K562 (cell line): Measurements from ENCODE around the gene ZNF750.

Experiments
- BMI1 ChIP-seq: fragments of 150-350 bp; IDR thresholded peaks from 2 replicates; pipeline ENCODE4 v1.6.1; 2014; ENCODE audit warnings: low read length
- CHD4 ChIP-seq: fragments of 200-600 bp; sonication (generic); IDR thresholded peaks from 3 replicates; pipeline ENCODE4 v1.6.1; 2012; ENCODE audit warnings: low read depth, mild to moderate bottlenecking, mixed read lengths, low read length, inconsistent platforms; ENCODE audit not compliant: insufficient read depth, insufficient replicate concordance, poor library complexity, severe bottlenecking
- EGR1 ChIP-seq: fragments of 450-650 bp; conservative IDR thresholded peaks from 2 replicates; pipeline ENCODE4 v1.6.1; 2017; ENCODE audit warnings: mild to moderate bottlenecking
- ETV1 ChIP-seq: fragments of 450-650 bp; conservative IDR thresholded peaks from 2 replicates; pipeline ENCODE4 v1.6.1; 2016; ENCODE audit warnings: missing genetic modification characterization, control low read depth, low read depth, missing compliant biosample characterization
- NFYB ChIP-seq: IDR thresholded peaks from 2 replicates; pipeline ENCODE4 v1.6.1; 2011; ENCODE audit warnings: mild to moderate bottlenecking, moderate library complexity; ENCODE audit not compliant: insufficient read length; ENCODE audit errors: extremely low read depth
- SMAD1 ChIP-seq: fragments of 150-350 bp; IDR thresholded peaks from 2 replicates; pipeline ENCODE4 v1.6.1; 2014; ENCODE audit warnings: low read length, low read depth; ENCODE audit not compliant: partially characterized antibody
- TF ChIP-seq, protein P1 (sequence below): sonication (generic); formaldehyde crosslinking; IDR thresholded peaks from 2 replicates; pipeline ENCODE4 v1.8.0; 2022; ENCODE audit warnings: missing genetic modification reagents, mild to moderate bottlenecking, moderate library complexity, borderline replicate concordance
- TF ChIP-seq, protein P2 (sequence below), 3 experiments: IDR thresholded peaks in 2 of 3; conservative IDR thresholded peaks in 1 of 3; 2 replicates each; pipeline ENCODE4 v1.5.1; 2011 to 2012; ENCODE audit warnings: low read length in 3 of 3, mild to moderate bottlenecking in 3 of 3, control low read depth in 2 of 3, improper control_type of control experiment in 1 of 3, inconsistent platforms in 1 of 3, low read depth in 1 of 3, mixed read lengths in 1 of 3, moderate library complexity in 1 of 3; ENCODE audit not compliant: insufficient read depth in 2 of 3
- TF ChIP-seq, protein P3 (sequence below): sonication (generic); formaldehyde crosslinking; IDR thresholded peaks from 2 replicates; pipeline ENCODE4 v1.8.1; 2023; ENCODE audit warnings: mild to moderate bottlenecking, missing genetic modification reagents
- TF ChIP-seq, protein P4 (sequence below): conservative IDR thresholded peaks from 2 replicates; pipeline ENCODE4 v1.6.1; 2011; ENCODE audit warnings: low read depth, mild to moderate bottlenecking, low read length; ENCODE audit not compliant: control insufficient read depth
- TF ChIP-seq, protein P5 (sequence below): sonication (generic); formaldehyde crosslinking; IDR thresholded peaks from 2 replicates; pipeline ENCODE4 v1.8.1; 2023; ENCODE audit warnings: missing genetic modification reagents, mild to moderate bottlenecking, borderline replicate concordance
- TF ChIP-seq, protein P6 (sequence below): sonication (generic); formaldehyde crosslinking; IDR thresholded peaks from 2 replicates; pipeline ENCODE4 v1.9.0; 2022; ENCODE audit warnings: mild to moderate bottlenecking, missing genetic modification reagents
- TF ChIP-seq, protein P7 (sequence below): sonication (generic); formaldehyde crosslinking; IDR thresholded peaks from 2 replicates; pipeline ENCODE4 v1.8.0; 2022; ENCODE audit warnings: mild to moderate bottlenecking, missing genetic modification reagents
- TF ChIP-seq, protein P8 (sequence below): sonication (generic); formaldehyde crosslinking; IDR thresholded peaks from 2 replicates; pipeline ENCODE4 v1.8.1; 2023; ENCODE audit warnings: mild to moderate bottlenecking, missing genetic modification reagents, moderate library complexity

DNA sequence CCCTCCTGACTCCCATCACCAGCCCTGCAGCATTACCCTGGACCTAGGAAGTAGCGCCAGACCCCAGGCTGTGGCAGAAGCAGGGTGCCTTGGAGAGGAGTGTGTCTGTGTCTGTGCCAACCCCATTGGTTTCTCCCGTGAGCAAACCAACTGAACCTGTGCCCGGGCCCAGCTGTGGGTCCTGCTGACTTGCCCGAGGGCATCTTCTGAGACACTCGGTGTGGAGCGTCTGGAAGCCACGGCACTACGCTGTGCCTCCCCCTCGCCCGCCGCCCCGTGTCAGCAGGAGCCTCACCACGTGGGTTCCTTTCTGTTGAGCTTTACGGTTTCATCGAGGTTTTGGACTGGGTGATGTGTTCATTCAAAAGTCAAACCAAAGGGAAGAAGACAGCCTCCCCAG is 27.8 kb downstream of the ZNF750 start:
- TF ChIP-seq SMAD1: no peak
- no peak for TF ChIP-seq EGR1
- TF ChIP-seq, protein P1, sequence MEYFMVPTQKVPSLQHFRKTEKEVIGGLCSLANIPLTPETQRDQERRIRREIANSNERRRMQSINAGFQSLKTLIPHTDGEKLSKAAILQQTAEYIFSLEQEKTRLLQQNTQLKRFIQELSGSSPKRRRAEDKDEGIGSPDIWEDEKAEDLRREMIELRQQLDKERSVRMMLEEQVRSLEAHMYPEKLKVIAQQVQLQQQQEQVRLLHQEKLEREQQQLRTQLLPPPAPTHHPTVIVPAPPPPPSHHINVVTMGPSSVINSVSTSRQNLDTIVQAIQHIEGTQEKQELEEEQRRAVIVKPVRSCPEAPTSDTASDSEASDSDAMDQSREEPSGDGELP (CRISPR knock-in tag): no peak
- TF ChIP-seq, protein P2, sequence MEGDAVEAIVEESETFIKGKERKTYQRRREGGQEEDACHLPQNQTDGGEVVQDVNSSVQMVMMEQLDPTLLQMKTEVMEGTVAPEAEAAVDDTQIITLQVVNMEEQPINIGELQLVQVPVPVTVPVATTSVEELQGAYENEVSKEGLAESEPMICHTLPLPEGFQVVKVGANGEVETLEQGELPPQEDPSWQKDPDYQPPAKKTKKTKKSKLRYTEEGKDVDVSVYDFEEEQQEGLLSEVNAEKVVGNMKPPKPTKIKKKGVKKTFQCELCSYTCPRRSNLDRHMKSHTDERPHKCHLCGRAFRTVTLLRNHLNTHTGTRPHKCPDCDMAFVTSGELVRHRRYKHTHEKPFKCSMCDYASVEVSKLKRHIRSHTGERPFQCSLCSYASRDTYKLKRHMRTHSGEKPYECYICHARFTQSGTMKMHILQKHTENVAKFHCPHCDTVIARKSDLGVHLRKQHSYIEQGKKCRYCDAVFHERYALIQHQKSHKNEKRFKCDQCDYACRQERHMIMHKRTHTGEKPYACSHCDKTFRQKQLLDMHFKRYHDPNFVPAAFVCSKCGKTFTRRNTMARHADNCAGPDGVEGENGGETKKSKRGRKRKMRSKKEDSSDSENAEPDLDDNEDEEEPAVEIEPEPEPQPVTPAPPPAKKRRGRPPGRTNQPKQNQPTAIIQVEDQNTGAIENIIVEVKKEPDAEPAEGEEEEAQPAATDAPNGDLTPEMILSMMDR (IDR thresholded peaks at IDR 0.05 in 2 of 3, conservative IDR thresholded peaks at IDR 0.05 in 1 of 3; ENCODE audit: insufficient read depth in 2 of 3, low read depth in 1 of 3, low read length in 3 of 3): no peak
- TF ChIP-seq, protein P3, sequence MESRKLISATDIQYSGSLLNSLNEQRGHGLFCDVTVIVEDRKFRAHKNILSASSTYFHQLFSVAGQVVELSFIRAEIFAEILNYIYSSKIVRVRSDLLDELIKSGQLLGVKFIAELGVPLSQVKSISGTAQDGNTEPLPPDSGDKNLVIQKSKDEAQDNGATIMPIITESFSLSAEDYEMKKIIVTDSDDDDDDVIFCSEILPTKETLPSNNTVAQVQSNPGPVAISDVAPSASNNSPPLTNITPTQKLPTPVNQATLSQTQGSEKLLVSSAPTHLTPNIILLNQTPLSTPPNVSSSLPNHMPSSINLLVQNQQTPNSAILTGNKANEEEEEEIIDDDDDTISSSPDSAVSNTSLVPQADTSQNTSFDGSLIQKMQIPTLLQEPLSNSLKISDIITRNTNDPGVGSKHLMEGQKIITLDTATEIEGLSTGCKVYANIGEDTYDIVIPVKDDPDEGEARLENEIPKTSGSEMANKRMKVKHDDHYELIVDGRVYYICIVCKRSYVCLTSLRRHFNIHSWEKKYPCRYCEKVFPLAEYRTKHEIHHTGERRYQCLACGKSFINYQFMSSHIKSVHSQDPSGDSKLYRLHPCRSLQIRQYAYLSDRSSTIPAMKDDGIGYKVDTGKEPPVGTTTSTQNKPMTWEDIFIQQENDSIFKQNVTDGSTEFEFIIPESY (CRISPR knock-in tag): no peak
- TF ChIP-seq, protein P4, sequence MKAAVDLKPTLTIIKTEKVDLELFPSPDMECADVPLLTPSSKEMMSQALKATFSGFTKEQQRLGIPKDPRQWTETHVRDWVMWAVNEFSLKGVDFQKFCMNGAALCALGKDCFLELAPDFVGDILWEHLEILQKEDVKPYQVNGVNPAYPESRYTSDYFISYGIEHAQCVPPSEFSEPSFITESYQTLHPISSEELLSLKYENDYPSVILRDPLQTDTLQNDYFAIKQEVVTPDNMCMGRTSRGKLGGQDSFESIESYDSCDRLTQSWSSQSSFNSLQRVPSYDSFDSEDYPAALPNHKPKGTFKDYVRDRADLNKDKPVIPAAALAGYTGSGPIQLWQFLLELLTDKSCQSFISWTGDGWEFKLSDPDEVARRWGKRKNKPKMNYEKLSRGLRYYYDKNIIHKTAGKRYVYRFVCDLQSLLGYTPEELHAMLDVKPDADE: no peak
- TF ChIP-seq BMI1: no peak
- TF ChIP-seq, protein P5, sequence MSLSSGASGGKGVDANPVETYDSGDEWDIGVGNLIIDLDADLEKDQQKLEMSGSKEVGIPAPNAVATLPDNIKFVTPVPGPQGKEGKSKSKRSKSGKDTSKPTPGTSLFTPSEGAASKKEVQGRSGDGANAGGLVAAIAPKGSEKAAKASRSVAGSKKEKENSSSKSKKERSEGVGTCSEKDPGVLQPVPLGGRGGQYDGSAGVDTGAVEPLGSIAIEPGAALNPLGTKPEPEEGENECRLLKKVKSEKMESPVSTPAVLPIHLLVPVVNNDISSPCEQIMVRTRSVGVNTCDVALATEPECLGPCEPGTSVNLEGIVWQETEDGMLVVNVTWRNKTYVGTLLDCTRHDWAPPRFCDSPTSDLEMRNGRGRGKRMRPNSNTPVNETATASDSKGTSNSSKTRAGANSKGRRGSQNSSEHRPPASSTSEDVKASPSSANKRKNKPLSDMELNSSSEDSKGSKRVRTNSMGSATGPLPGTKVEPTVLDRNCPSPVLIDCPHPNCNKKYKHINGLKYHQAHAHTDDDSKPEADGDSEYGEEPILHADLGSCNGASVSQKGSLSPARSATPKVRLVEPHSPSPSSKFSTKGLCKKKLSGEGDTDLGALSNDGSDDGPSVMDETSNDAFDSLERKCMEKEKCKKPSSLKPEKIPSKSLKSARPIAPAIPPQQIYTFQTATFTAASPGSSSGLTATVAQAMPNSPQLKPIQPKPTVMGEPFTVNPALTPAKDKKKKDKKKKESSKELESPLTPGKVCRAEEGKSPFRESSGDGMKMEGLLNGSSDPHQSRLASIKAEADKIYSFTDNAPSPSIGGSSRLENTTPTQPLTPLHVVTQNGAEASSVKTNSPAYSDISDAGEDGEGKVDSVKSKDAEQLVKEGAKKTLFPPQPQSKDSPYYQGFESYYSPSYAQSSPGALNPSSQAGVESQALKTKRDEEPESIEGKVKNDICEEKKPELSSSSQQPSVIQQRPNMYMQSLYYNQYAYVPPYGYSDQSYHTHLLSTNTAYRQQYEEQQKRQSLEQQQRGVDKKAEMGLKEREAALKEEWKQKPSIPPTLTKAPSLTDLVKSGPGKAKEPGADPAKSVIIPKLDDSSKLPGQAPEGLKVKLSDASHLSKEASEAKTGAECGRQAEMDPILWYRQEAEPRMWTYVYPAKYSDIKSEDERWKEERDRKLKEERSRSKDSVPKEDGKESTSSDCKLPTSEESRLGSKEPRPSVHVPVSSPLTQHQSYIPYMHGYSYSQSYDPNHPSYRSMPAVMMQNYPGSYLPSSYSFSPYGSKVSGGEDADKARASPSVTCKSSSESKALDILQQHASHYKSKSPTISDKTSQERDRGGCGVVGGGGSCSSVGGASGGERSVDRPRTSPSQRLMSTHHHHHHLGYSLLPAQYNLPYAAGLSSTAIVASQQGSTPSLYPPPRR: no peak
- TF ChIP-seq NFYB: no peak
- TF ChIP-seq, protein P6, sequence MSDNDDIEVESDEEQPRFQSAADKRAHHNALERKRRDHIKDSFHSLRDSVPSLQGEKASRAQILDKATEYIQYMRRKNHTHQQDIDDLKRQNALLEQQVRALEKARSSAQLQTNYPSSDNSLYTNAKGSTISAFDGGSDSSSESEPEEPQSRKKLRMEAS (CRISPR knock-in tag): no peak
- no peak for TF ChIP-seq CHD4
- no peak for TF ChIP-seq ETV1
- TF ChIP-seq, protein P7, sequence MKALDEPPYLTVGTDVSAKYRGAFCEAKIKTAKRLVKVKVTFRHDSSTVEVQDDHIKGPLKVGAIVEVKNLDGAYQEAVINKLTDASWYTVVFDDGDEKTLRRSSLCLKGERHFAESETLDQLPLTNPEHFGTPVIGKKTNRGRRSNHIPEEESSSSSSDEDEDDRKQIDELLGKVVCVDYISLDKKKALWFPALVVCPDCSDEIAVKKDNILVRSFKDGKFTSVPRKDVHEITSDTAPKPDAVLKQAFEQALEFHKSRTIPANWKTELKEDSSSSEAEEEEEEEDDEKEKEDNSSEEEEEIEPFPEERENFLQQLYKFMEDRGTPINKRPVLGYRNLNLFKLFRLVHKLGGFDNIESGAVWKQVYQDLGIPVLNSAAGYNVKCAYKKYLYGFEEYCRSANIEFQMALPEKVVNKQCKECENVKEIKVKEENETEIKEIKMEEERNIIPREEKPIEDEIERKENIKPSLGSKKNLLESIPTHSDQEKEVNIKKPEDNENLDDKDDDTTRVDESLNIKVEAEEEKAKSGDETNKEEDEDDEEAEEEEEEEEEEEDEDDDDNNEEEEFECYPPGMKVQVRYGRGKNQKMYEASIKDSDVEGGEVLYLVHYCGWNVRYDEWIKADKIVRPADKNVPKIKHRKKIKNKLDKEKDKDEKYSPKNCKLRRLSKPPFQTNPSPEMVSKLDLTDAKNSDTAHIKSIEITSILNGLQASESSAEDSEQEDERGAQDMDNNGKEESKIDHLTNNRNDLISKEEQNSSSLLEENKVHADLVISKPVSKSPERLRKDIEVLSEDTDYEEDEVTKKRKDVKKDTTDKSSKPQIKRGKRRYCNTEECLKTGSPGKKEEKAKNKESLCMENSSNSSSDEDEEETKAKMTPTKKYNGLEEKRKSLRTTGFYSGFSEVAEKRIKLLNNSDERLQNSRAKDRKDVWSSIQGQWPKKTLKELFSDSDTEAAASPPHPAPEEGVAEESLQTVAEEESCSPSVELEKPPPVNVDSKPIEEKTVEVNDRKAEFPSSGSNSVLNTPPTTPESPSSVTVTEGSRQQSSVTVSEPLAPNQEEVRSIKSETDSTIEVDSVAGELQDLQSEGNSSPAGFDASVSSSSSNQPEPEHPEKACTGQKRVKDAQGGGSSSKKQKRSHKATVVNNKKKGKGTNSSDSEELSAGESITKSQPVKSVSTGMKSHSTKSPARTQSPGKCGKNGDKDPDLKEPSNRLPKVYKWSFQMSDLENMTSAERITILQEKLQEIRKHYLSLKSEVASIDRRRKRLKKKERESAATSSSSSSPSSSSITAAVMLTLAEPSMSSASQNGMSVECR: no peak
- TF ChIP-seq, protein P8, sequence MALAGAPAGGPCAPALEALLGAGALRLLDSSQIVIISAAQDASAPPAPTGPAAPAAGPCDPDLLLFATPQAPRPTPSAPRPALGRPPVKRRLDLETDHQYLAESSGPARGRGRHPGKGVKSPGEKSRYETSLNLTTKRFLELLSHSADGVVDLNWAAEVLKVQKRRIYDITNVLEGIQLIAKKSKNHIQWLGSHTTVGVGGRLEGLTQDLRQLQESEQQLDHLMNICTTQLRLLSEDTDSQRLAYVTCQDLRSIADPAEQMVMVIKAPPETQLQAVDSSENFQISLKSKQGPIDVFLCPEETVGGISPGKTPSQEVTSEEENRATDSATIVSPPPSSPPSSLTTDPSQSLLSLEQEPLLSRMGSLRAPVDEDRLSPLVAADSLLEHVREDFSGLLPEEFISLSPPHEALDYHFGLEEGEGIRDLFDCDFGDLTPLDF (CRISPR knock-in tag): no peak
